Measurements from ENCODE around the gene ITPR2.

The ITPR2 gene

GRCh38 chr12:26728205-26729050 is 104.6 kb downstream of the ITPR2 start:
- DNase-seq: no peak

GRCh38 chr12:26727482-26728204 is 105.4 kb downstream of the ITPR2 start:
- DNase-seq: no peak

GRCh38 chr12:26726956-26727355 is 106.0 kb downstream of the ITPR2 start:
- no peak for DNase-seq

GRCh38 chr12:26725276-26725916 is 107.6 kb downstream of the ITPR2 start:
- no peak for DNase-seq

- no peak for DNase-seq
Measured at GRCh38 chr12:26724309-26724702, 108.7 kb downstream of the ITPR2 start.

- DNase-seq: no peak
Measured at GRCh38 chr12:26723379-26724308, 109.3 kb downstream of the ITPR2 start.

GRCh38 chr12:26721800-26722199 is 111.2 kb downstream of the ITPR2 start:
- no peak for DNase-seq

- no peak for DNase-seq
Measured at GRCh38 chr12:26719852-26720251, 113.1 kb downstream of the ITPR2 start.

- no peak for DNase-seq
Measured at GRCh38 chr12:26717757-26718156, 115.2 kb downstream of the ITPR2 start.

GRCh38 chr12:26715232-26715631 is 117.8 kb downstream of the ITPR2 start:
- no peak for DNase-seq

GRCh38 chr12:26713885-26714383 is 119.1 kb downstream of the ITPR2 start:
- DNase-seq: no peak

- no peak for DNase-seq
Measured at GRCh38 chr12:26712892-26713291, 120.1 kb downstream of the ITPR2 start.

GRCh38 chr12:26711569-26711968 is 121.4 kb downstream of the ITPR2 start:
- DNase-seq: no peak

GRCh38 chr12:26711072-26711471 is 121.9 kb downstream of the ITPR2 start:
- DNase-seq: no peak

- no peak for DNase-seq
Measured at GRCh38 chr12:26705851-26706250, 127.1 kb downstream of the ITPR2 start.

- no peak for DNase-seq
Measured at GRCh38 chr12:26704684-26705460, 128.1 kb downstream of the ITPR2 start.

GRCh38 chr12:26704214-26704613 is 128.8 kb downstream of the ITPR2 start:
- no peak for DNase-seq

- DNase-seq: no peak
Measured at GRCh38 chr12:26702741-26703140, 130.3 kb downstream of the ITPR2 start.

- no peak for DNase-seq
Measured at GRCh38 chr12:26701604-26702215, 131.3 kb downstream of the ITPR2 start.

- no peak for DNase-seq
Measured at GRCh38 chr12:26700430-26700829, 132.6 kb downstream of the ITPR2 start.

GRCh38 chr12:26699237-26699636 is 133.8 kb downstream of the ITPR2 start:
- DNase-seq: no peak
